ENCODE data around the gene ECEL1.

DNA sequence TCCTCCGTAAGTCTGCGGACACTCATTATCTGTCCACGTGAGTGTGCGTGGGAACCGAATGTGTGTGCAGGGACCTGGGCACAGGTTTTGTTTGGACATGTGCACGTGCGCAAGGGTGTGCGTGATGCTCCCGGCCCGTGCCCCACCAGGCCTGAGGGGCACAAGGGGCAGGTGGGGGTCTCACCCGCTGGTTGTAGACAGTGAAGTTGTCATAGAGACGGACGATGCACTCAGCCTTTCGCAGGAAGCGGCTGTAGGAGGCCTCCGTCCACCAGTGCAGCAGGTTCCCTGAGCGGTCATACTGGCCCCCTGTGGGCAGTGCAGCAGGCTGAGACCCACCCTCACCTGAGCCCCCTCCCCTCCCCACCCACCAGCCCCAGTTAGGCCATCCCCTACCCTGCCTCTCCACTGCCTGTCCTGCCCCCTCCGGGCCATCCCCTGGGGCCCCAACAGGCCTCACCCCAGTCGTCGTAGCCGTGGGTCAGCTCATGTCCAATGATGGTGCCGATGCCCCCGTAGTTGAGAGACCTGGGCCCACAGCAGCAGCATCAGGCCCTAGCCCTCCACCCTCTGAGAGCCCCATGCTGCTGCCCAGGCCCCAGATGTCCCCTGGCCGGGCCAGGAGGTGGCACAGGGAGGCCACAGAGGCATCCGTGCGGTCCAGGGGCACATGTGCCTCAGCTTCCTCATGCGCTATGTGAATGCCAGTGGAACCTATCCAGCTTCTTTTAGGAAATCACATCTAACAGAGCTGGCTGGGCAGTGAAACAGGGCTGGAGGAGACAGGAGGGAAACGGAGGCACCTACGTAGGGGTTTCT lies 6.1 kb downstream of the ECEL1 start:
- TF ChIP-seq, protein P1, sequence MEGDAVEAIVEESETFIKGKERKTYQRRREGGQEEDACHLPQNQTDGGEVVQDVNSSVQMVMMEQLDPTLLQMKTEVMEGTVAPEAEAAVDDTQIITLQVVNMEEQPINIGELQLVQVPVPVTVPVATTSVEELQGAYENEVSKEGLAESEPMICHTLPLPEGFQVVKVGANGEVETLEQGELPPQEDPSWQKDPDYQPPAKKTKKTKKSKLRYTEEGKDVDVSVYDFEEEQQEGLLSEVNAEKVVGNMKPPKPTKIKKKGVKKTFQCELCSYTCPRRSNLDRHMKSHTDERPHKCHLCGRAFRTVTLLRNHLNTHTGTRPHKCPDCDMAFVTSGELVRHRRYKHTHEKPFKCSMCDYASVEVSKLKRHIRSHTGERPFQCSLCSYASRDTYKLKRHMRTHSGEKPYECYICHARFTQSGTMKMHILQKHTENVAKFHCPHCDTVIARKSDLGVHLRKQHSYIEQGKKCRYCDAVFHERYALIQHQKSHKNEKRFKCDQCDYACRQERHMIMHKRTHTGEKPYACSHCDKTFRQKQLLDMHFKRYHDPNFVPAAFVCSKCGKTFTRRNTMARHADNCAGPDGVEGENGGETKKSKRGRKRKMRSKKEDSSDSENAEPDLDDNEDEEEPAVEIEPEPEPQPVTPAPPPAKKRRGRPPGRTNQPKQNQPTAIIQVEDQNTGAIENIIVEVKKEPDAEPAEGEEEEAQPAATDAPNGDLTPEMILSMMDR (IDR thresholded peaks at IDR 0.05), result no peak
- no peak for TF ChIP-seq POLR2A (IDR thresholded peaks at IDR 0.05)
